Measurements from ENCODE around the gene UCKL1. TPM values are rescaled to one million over a fixed set of nuclear protein-coding genes. Genes with fewer than 3 reads are reported as not detected.

Gene UCKL1
- total RNA-seq, 2 experiments from 2014 or later, result 41.3 to 46.1 TPM

DNA sequence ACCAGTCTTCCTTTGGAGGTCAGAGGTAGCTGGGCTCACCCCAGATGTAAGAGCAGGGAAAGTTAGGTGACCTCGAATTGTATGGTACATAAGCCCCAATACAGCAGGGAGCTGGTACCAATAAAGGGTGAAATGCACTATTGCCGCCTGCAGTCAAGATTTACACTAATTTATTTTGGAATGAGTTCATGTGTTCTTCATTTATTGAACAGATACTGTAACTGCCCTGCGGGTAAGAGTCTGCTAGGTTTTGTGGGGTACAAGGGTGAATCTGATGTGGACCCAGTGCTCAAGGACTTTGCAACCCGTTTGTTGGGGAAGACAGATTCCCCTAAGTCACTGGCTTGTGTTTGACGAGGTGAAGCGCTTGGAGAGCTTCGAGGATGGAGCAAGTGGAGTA lies 63.8 kb downstream of the UCKL1 start:
- CTCF ChIA-PET, result no interaction called here
- no peaks in the 10 kb centered on the region for H3K27me3 Mint-ChIP-seq
- POLR2A ChIA-PET, result no interaction called here
- Histone ChIP-seq H3K4me3 (ENCODE audit: low read length) (no peak overlapping the region), H3K36me3 (ENCODE audit: insufficient read depth, low read length) (peaks cover 21% of the 10 kb centered on the region), H3K27ac (ENCODE audit: low read depth in 1 of 2, low read length in 2 of 2) (no peak overlapping the region), H3K27me3 (ENCODE audit: control insufficient read depth in 1 of 2, insufficient read depth in 2 of 2, low read length in 2 of 2) (no peaks in the 10 kb centered on the region), H3K9me3 (ENCODE audit: control insufficient read depth in 1 of 2, insufficient read depth in 1 of 2, low read length in 2 of 2) (no peaks in the 10 kb centered on the region), H3K4me1 (ENCODE audit: insufficient read depth, low read length) (peaks cover 23% of the 10 kb centered on the region)
- peak overlapping the region; percentile 42 for H3K27ac Mint-ChIP-seq
- H3K4me1 Mint-ChIP-seq (ENCODE audit: low read depth), result peaks cover 27% of the 10 kb centered on the region
- no peaks in the 10 kb centered on the region for H3K9me3 Mint-ChIP-seq
- ATAC-seq (ENCODE audit: poor library complexity) (no peak), DNase-seq (no peak)
- peak overlapping the region; percentile 45 for H3K4me3 Mint-ChIP-seq
- intact Hi-C loops (cut with DNase I, micrococcal nuclease), result no loop called here
- TF ChIP-seq, protein P1, sequence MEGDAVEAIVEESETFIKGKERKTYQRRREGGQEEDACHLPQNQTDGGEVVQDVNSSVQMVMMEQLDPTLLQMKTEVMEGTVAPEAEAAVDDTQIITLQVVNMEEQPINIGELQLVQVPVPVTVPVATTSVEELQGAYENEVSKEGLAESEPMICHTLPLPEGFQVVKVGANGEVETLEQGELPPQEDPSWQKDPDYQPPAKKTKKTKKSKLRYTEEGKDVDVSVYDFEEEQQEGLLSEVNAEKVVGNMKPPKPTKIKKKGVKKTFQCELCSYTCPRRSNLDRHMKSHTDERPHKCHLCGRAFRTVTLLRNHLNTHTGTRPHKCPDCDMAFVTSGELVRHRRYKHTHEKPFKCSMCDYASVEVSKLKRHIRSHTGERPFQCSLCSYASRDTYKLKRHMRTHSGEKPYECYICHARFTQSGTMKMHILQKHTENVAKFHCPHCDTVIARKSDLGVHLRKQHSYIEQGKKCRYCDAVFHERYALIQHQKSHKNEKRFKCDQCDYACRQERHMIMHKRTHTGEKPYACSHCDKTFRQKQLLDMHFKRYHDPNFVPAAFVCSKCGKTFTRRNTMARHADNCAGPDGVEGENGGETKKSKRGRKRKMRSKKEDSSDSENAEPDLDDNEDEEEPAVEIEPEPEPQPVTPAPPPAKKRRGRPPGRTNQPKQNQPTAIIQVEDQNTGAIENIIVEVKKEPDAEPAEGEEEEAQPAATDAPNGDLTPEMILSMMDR (IDR thresholded peaks at IDR 0.05), result no peak
- peaks cover 38% of the 10 kb centered on the region for H3K36me3 Mint-ChIP-seq (ENCODE audit: low read depth)

DNA sequence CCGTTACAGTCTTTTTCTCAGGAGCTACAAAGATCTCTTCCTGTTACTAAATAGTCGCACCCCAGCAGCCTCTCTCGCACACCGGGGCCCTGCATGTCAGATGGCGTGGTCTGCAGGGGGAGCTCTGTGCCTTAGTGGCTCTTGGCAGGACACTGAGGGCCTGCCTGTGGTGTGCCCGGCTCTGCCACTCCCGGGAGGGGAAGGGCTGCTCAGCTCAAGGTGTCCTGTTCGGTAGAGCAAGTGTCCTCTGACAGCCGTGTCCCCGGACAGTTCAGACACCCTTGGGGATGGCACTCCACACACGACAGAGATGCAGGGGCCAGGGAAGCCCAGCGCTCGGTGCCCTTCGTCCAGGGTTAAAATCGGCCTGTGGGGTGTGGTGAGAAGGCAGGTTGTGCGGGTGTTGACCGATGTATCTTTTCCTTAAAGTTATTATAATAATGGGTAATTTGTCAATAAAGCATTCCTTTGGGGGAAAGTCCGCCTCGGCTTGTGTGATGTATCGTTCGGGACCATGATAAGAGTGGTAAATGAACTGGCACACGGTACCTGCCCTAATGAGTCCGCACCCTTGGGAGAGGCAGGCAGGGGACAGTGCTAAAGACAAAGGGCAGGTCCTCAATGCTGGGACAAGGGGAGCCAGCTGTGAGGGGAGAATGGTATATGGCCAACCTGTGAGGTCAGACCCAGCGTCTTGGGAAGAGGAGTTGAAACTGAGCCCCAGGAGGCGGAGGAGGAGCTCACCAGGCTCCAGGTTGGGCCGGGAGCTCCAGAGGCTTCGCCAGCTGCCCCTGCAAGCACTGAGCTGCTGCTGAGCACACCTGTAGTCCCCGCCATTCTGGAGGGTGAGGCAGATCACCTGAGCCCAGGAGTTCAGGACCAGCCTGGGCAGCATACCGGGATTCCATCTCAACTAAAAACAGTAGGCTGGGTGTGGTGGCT lies 64.9 kb downstream of the UCKL1 start:
- ChIA-PET CTCF (no interaction called here), POLR2A (interaction anchor here (0.6 kb wide), 1 partner anchor 184 kb away, joined by 3 read pairs; no protein-coding TSS in a partner anchor)
- peaks cover 13% of the 10 kb centered on the region for H3K4me1 ChIP-seq (ENCODE audit: insufficient read depth, low read length)
- intact Hi-C loops (cut with DNase I, micrococcal nuclease), result no loop called here
- H3K36me3 ChIP-seq (ENCODE audit: insufficient read depth, low read length), result peaks cover 27% of the 10 kb centered on the region
- peaks cover 17% of the 10 kb centered on the region for H3K4me1 Mint-ChIP-seq (ENCODE audit: low read depth)
- no peaks in the 10 kb centered on the region for H3K9me3 ChIP-seq (ENCODE audit: control insufficient read depth in 1 of 2, insufficient read depth in 1 of 2, low read length in 2 of 2)
- no peak overlapping the region for H3K27ac Mint-ChIP-seq
- no peaks in the 10 kb centered on the region for H3K27me3 ChIP-seq (ENCODE audit: control insufficient read depth in 1 of 2, insufficient read depth in 2 of 2, low read length in 2 of 2)
- ATAC-seq (ENCODE audit: poor library complexity) (no peak), DNase-seq (no peak)
- TF ChIP-seq, protein P1 (IDR thresholded peaks at IDR 0.05), result no peak
- H3K36me3 Mint-ChIP-seq (ENCODE audit: low read depth), result peaks cover 41% of the 10 kb centered on the region
- no peaks in the 10 kb centered on the region for H3K9me3 Mint-ChIP-seq
- no peak overlapping the region for H3K27ac ChIP-seq (ENCODE audit: low read depth in 1 of 2, low read length in 2 of 2)
- peak overlapping the region; percentile 60 for H3K4me3 Mint-ChIP-seq
- no peak overlapping the region for H3K4me3 ChIP-seq (ENCODE audit: low read length)
- no peaks in the 10 kb centered on the region for H3K27me3 Mint-ChIP-seq

DNA sequence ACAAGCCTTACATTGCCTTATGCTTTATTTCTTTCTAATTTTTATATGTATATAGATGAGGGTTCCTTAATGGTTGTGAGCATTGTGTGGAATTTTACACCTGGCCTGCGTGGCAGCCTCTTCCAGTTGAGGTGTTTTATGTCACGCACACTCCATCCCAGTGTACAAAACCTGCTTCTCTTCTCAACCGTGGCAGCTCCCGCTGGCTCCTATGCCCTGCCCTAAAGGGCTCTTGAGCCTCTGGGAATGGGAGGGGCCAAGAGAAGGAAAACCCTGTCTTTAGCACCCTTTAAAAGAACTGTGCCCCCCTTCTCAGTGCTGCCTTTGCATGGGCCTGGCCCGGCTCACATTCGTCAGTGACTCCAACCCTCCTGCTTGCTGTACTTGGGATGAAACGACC lies 65.6 kb downstream of the UCKL1 start:
- Histone ChIP-seq H3K4me1 (ENCODE audit: insufficient read depth, low read length) (peaks cover 10% of the 10 kb centered on the region), H3K9me3 (ENCODE audit: control insufficient read depth in 1 of 2, insufficient read depth in 1 of 2, low read length in 2 of 2) (no peaks in the 10 kb centered on the region), H3K27ac (ENCODE audit: low read depth in 1 of 2, low read length in 2 of 2) (no peak overlapping the region), H3K36me3 (ENCODE audit: insufficient read depth, low read length) (peaks cover 32% of the 10 kb centered on the region), H3K27me3 (ENCODE audit: control insufficient read depth in 1 of 2, insufficient read depth in 2 of 2, low read length in 2 of 2) (no peaks in the 10 kb centered on the region), H3K4me3 (ENCODE audit: low read length) (no peak overlapping the region)
- ATAC-seq (ENCODE audit: poor library complexity) (no peak), DNase-seq (no peak)
- H3K27ac Mint-ChIP-seq, result no peak overlapping the region
- CTCF ChIA-PET, result no interaction called here
- peaks cover 36% of the 10 kb centered on the region for H3K36me3 Mint-ChIP-seq (ENCODE audit: low read depth)
- H3K27me3 Mint-ChIP-seq, result no peaks in the 10 kb centered on the region
- H3K4me3 Mint-ChIP-seq, result no peak overlapping the region
- intact Hi-C loops (cut with DNase I, micrococcal nuclease), result no loop called here
- POLR2A ChIA-PET, result no interaction called here
- TF ChIP-seq, protein P1 (IDR thresholded peaks at IDR 0.05), result no peak
- no peaks in the 10 kb centered on the region for H3K9me3 Mint-ChIP-seq
- H3K4me1 Mint-ChIP-seq (ENCODE audit: low read depth), result peaks cover 10% of the 10 kb centered on the region

Data from CD4-positive, alpha-beta T cell (primary cell).